GM10847 (cell line): ENCODE data around the gene FOXP1.

Experiments
- POLR2A ChIP-seq: IDR thresholded peaks from 2 replicates; pipeline ENCODE4 v1.6.1; 2011; ENCODE audit not compliant: insufficient read length; ENCODE audit errors: extremely low read depth

Gene FOXP1

DNA sequence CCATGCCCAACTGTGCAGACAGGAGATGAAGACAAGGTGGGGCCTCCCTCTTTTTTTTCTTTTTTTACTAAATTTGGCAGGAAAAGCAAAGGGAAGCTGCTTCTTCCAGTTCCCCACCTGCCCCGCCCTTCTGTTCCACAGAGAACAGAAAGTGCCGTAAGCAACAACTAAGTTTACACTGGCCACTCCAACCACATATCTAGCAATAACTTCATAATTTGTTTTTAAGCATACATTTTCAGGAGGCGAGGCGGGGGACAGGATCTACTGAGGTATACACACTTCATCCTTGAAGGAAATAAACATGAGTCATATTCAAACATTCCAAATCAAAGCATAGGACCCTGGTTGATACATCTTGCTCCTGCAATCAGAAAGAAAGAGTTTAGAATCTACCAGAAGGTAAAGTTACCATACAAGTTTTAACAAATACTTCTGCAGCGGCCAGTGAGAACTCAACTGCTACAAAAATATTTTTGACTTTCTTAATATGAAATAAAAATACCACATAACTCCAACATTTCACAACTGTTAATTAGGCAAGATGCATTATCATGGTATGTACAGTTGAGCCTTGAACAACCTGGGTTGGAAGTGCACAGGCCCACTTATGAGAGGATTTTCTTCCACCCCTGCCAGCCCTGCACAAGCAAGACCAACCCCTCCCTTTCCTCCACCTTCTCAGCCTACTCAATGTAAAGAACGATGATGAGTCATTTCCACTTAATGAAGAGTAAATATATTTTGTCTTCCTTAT lies 50.7 kb downstream of the FOXP1 start:
- no peak for TF ChIP-seq POLR2A

GRCh38 chr3:71530903-71531530 lies 52.5 kb downstream of the FOXP1 start:
- TF ChIP-seq POLR2A, result no peak

DNA sequence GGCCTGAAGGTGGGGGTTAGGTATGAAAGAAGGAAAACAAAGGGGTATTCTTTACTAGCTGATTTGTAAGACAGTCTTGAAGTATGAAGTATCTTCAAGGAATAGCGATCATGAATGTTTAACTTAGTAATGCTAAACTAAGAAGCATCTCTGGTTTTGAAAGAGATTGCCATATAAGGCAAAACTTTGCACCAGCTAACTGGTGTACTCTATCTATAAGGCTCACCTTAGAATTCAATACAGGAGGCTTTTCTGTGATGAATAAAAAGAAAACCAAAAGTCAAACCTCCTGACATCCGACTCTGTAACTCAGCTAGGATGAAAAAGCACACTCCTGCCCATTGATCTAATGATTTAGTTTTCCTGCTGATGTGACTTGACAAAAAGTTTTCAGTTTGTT lies 54.7 kb downstream of the FOXP1 start:
- TF ChIP-seq POLR2A, result no peak

- TF ChIP-seq POLR2A, result no peak
Measured at GRCh38 chr3:71525391-71525790, 58.1 kb downstream of the FOXP1 start.

DNA sequence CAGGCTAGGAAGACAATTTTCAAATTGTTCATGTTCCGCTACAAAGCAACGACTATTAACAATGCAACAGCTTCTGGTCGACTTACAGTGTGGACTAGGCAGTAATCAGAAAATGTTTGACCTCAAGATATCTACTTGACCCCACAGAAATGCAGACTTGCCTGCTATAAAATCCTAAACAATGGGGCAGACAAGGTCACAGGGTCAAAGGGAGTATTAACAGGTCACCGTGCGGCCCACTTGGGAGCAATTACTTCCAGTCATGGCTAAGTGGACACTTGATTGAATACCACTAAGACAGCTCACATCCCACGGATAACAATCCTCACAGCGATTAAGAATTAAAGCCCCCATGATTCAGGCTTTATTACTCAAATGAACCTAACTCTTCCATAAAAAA lies 58.9 kb downstream of the FOXP1 start:
- no peak for TF ChIP-seq POLR2A

- no peak for TF ChIP-seq POLR2A
Measured at GRCh38 chr3:71523628-71524027, 59.9 kb downstream of the FOXP1 start.

- TF ChIP-seq POLR2A, result no peak
Measured at GRCh38 chr3:71521940-71522876, 61.3 kb downstream of the FOXP1 start.

DNA sequence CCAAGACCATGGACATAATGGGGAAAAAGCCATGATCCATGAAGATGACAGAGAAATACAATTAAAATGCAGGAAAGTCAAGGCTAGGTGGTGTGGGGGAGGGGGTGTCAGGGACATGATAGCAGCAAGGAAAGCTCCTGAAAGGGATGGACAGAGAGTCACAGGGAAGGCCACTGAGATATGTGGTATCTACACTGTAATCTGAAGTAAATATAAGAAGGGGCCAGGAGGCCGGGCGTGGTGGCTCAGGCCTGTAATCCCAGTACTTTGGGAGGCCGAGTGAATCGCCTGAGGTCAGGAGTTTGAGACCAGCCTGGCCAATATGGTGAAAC lies 62.5 kb downstream of the FOXP1 start:
- TF ChIP-seq POLR2A, result no peak

- TF ChIP-seq POLR2A, result no peak
Measured at GRCh38 chr3:71520161-71521020, 63.1 kb downstream of the FOXP1 start.

GRCh38 chr3:71518089-71518488 lies 65.4 kb downstream of the FOXP1 start:
- no peak for TF ChIP-seq POLR2A

DNA sequence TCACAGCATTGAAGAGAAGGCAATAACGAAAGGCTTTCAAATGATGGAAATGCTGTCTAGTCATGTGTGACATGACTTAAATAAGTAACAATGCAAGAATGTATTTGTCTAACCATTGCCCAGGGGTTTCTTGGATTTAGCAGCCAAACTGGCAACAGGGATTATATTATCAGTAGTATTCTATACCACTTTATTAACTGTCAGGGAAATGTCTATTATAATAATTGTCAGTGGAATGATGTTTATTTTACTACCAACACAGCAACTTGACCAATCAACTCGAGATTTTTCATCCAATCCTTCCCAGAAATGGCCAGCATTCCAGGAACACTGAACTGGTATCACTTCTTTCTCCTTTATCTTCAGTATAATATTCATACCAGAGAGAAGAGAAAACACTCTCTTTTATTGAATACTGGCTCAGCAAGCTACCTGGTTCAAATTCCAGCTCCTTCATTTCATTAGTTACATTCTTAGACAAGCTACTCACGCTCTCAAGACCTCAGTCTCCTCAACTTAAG lies 66.2 kb downstream of the FOXP1 start:
- no peak for TF ChIP-seq POLR2A

- TF ChIP-seq POLR2A, result no peak
Measured at GRCh38 chr3:71515636-71516365, 67.7 kb downstream of the FOXP1 start.

DNA sequence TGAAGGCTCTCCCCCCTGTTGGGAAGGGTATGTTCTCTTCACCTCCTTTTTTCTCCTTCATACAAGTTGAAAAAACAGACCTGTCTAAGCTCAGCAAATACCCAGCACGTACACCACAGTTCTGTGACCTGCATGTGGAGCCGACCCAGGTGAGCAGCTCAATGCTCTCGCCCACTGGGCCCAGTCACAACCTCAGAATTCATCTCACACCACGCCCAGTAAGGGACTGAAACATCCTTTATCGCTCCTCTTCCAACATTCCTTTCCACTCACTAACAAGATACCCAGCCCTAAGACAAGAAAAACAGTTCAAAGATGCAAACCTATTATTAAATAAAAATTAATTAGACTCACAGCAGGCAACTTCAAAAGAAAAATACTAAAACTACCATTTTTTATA lies 68.9 kb downstream of the FOXP1 start:
- TF ChIP-seq POLR2A, result no peak

- TF ChIP-seq POLR2A, result no peak
Measured at GRCh38 chr3:71513515-71513914, 70.0 kb downstream of the FOXP1 start.
